ENCODE measurements around the gene CCNT1.
"Not testable (repeated sequence)": the region's sequence is repeated elsewhere in the genome, so short reads cannot be mapped to it uniquely, and the experiment has no call there.

Gene CCNT1

GRCh38 chr12:48680861-48681260 is 35.6 kb downstream of the CCNT1 start:
- no peak for DNase-seq (ENCODE audit: low read depth)
- H3K4me3 ChIP-seq (ENCODE audit: control insufficient read depth, low read depth, low read length): peak overlapping the region; percentile 84
- TF ChIP-seq CTCF (IDR thresholded peaks at IDR 0.05; ENCODE audit: control insufficient read depth, insufficient read depth, low read depth, low read length, missing control alignments): no peak

GRCh38 chr12:48678551-48679185 is 37.8 kb downstream of the CCNT1 start:
- DNase-seq (ENCODE audit: low read depth): no peak
- no peak for TF ChIP-seq CTCF (IDR thresholded peaks at IDR 0.05; ENCODE audit: control insufficient read depth, insufficient read depth, low read depth, low read length, missing control alignments)
- no peak overlapping the region for H3K4me3 ChIP-seq (ENCODE audit: control insufficient read depth, low read depth, low read length)

- no peak overlapping the region for H3K4me3 ChIP-seq (ENCODE audit: control insufficient read depth, low read depth, low read length)
- DNase-seq (ENCODE audit: low read depth): no peak
- no peak for TF ChIP-seq CTCF (IDR thresholded peaks at IDR 0.05; ENCODE audit: control insufficient read depth, insufficient read depth, low read depth, low read length, missing control alignments)
Measured at GRCh38 chr12:48671231-48671856, 45.2 kb downstream of the CCNT1 start.

- no peak for TF ChIP-seq CTCF (IDR thresholded peaks at IDR 0.05; ENCODE audit: control insufficient read depth, insufficient read depth, low read depth, low read length, missing control alignments)
- no peak for DNase-seq (ENCODE audit: low read depth)
- no peak overlapping the region for H3K4me3 ChIP-seq (ENCODE audit: control insufficient read depth, low read depth, low read length)
Measured at GRCh38 chr12:48668996-48669395, 47.5 kb downstream of the CCNT1 start.

- DNase-seq (ENCODE audit: low read depth): no peak
- TF ChIP-seq CTCF (IDR thresholded peaks at IDR 0.05; ENCODE audit: control insufficient read depth, insufficient read depth, low read depth, low read length, missing control alignments): no peak
- H3K4me3 ChIP-seq (ENCODE audit: control insufficient read depth, low read depth, low read length): no peak overlapping the region
Measured at GRCh38 chr12:48659863-48660262, 56.6 kb downstream of the CCNT1 start.

GRCh38 chr12:48651681-48652080 is 64.8 kb downstream of the CCNT1 start:
- no peak for TF ChIP-seq CTCF (IDR thresholded peaks at IDR 0.05; ENCODE audit: control insufficient read depth, insufficient read depth, low read depth, low read length, missing control alignments)
- DNase-seq (ENCODE audit: low read depth): no peak
- no peak overlapping the region for H3K4me3 ChIP-seq (ENCODE audit: control insufficient read depth, low read depth, low read length)

- H3K4me3 ChIP-seq (ENCODE audit: control insufficient read depth, low read depth, low read length); DNase-seq (ENCODE audit: low read depth): not testable (repeated sequence)
Measured at GRCh38 chr12:48645354-48645753, 71.2 kb downstream of the CCNT1 start.

Data from AG09309 (cell line).